NCI-H774 (cell line): ENCODE measurements around the gene ATG101.

Source experiments
- DNase-seq: peaks from one replicate; lab custom pipeline; 2025; lab: John Stamatoyannopoulos, UW

The ATG101 gene

GRCh38 chr12:52057638-52058576, 11.9 kb upstream of the ATG101 start:
- DNase-seq = no peak

GRCh38 chr12:52058631-52059361, 11.0 kb upstream of the ATG101 start:
- DNase-seq = no peak

- DNase-seq = no peak
Measured at GRCh38 chr12:52059582-52060497, 9.9 kb upstream of the ATG101 start.

- DNase-seq = no peak
Measured at GRCh38 chr12:52060498-52061177, 9.1 kb upstream of the ATG101 start.

- no peak for DNase-seq
Measured at GRCh38 chr12:52061470-52062166, 8.2 kb upstream of the ATG101 start.

- no peak for DNase-seq
Measured at GRCh38 chr12:52062167-52063081, 7.4 kb upstream of the ATG101 start.

- DNase-seq = no peak
Measured at GRCh38 chr12:52063082-52063924, 6.5 kb upstream of the ATG101 start.

- DNase-seq = no peak
Measured at GRCh38 chr12:52063981-52064649, 5.7 kb upstream of the ATG101 start.

GRCh38 chr12:52066346-52067080, 3.3 kb upstream of the ATG101 start:
- DNase-seq = no peak

GRCh38 chr12:52067081-52067374, 2.8 kb upstream of the ATG101 start:
- DNase-seq = no peak

- DNase-seq = no peak
Measured at GRCh38 chr12:52070185-52070925, 577 bp downstream of the ATG101 start.

GRCh38 chr12:52073531-52074381, 4.0 kb downstream of the ATG101 start:
- DNase-seq = no peak

GRCh38 chr12:52074971-52075724, 5.4 kb downstream of the ATG101 start:
- DNase-seq = peak; percentile 59

- no peak for DNase-seq
Measured at GRCh38 chr12:52076811-52077210, 7.0 kb downstream of the ATG101 start.

- no peak for DNase-seq
Measured at GRCh38 chr12:52078276-52078675, 8.5 kb downstream of the ATG101 start.
